H9 (cell line): ENCODE measurements around the gene KCTD1. TPM values are rescaled to one million over a fixed set of nuclear protein-coding genes. Genes with fewer than 3 reads are reported as not detected.

Experiments used
- DNase-seq: peaks from one replicate; pipeline ENCODE4 v3.0.0-alpha.2; 2017
- H2AFZ ChIP-seq: one replicate; pipeline ENCODE4 v1.6.1; 2013; ENCODE audit warnings: mild to moderate bottlenecking, low read length, control low read depth, moderate library complexity
- H2AK5ac ChIP-seq: 2 replicates; pipeline ENCODE4 v1.6.1; 2013; ENCODE audit warnings: low read length, control low read depth, mixed read lengths; ENCODE audit not compliant: insufficient read length
- H2BK120ac ChIP-seq: one replicate; pipeline ENCODE4 v1.6.1; 2013; ENCODE audit warnings: low read depth, mild to moderate bottlenecking, low read length, control low read depth, inconsistent platforms; ENCODE audit not compliant: poor library complexity, severe bottlenecking
- H2BK12ac ChIP-seq: 2 replicates; pipeline ENCODE4 v1.6.1; 2013; ENCODE audit warnings: low read length, control low read depth, mixed read lengths, low read depth; ENCODE audit not compliant: insufficient read length
- H2BK15ac ChIP-seq: 2 replicates; pipeline ENCODE4 v1.6.1; 2013; ENCODE audit warnings: low read depth, low read length, control low read depth
- H2BK20ac ChIP-seq: one replicate; pipeline ENCODE4 v1.6.1; 2013; ENCODE audit warnings: low read depth, mild to moderate bottlenecking, low read length, control low read depth, inconsistent platforms; ENCODE audit not compliant: poor library complexity, severe bottlenecking
- H2BK5ac ChIP-seq: 2 replicates; pipeline ENCODE4 v1.6.1; 2013; ENCODE audit warnings: low read length, control low read depth, mixed read lengths; ENCODE audit not compliant: insufficient read length
- H3K14ac ChIP-seq: 2 replicates; pipeline ENCODE4 v1.6.1; 2013; ENCODE audit warnings: low read length, control low read depth; ENCODE audit not compliant: insufficient read depth
- H3K18ac ChIP-seq: 2 replicates; pipeline ENCODE4 v1.6.1; 2013; ENCODE audit warnings: low read depth, mild to moderate bottlenecking, mixed read lengths, low read length, control low read depth; ENCODE audit not compliant: insufficient read length
- H3K23ac ChIP-seq: 2 replicates; pipeline ENCODE4 v1.6.1; 2013; ENCODE audit warnings: low read length, control low read depth, mixed read lengths, low read depth; ENCODE audit not compliant: insufficient read length
- H3K23me2 ChIP-seq: 2 replicates; pipeline ENCODE4 v1.6.1; 2013; ENCODE audit warnings: low read depth, mild to moderate bottlenecking, mixed read lengths, low read length, control low read depth; ENCODE audit not compliant: insufficient read length, poor library complexity, severe bottlenecking
- H3K27ac ChIP-seq: 2 replicates; pipeline ENCODE4 v1.5.1; 2013; ENCODE audit warnings: low read length, control low read depth, mixed read lengths, low read depth; ENCODE audit not compliant: insufficient read length
- H3K27me3 ChIP-seq: 2 replicates; pipeline ENCODE4 v1.6.1; 2013; ENCODE audit warnings: low read length, control low read depth, inconsistent platforms; ENCODE audit not compliant: insufficient read depth
- H3K4ac ChIP-seq: 2 replicates; pipeline ENCODE4 v1.6.1; 2013; ENCODE audit warnings: low read depth, mild to moderate bottlenecking, control low read depth, inconsistent platforms, low read length, moderate library complexity
- H3K4me1 ChIP-seq: 2 replicates; pipeline ENCODE4 v1.6.1; 2013; ENCODE audit warnings: low read length, control low read depth, inconsistent platforms; ENCODE audit not compliant: insufficient read depth
- H3K4me2 ChIP-seq: 2 replicates; pipeline ENCODE4 v1.6.1; 2013; ENCODE audit warnings: low read length, control low read depth, mixed read lengths; ENCODE audit not compliant: insufficient read length, insufficient read depth
- H3K56ac ChIP-seq: 2 replicates; pipeline ENCODE4 v1.6.1; 2013; ENCODE audit warnings: low read depth, mild to moderate bottlenecking, mixed read lengths, low read length, control low read depth; ENCODE audit not compliant: insufficient read length
- H3K79me1 ChIP-seq: 2 replicates; pipeline ENCODE4 v1.6.1; 2013; ENCODE audit warnings: low read depth, mild to moderate bottlenecking, moderate library complexity, low read length, control low read depth, inconsistent platforms; ENCODE audit not compliant: insufficient read depth, poor library complexity, severe bottlenecking
- H3K79me2 ChIP-seq: 2 replicates; pipeline ENCODE4 v1.6.1; 2013; ENCODE audit warnings: low read length, control low read depth, inconsistent platforms; ENCODE audit not compliant: insufficient read depth
- H3K9ac ChIP-seq: 2 replicates; pipeline ENCODE4 v1.6.1; 2013; ENCODE audit warnings: low read length, control low read depth, mixed read lengths; ENCODE audit not compliant: insufficient read length; ENCODE audit errors: extremely low read depth
- H3K9me3 ChIP-seq: one replicate; pipeline ENCODE4 v1.6.1; 2013; ENCODE audit warnings: low read depth, low read length, inconsistent platforms; ENCODE audit not compliant: control insufficient read depth
- H3T11ph ChIP-seq: one replicate; pipeline ENCODE4 v1.6.1; 2013; ENCODE audit warnings: mild to moderate bottlenecking, low read length, control low read depth, inconsistent platforms
- H4K20me1 ChIP-seq: one replicate; pipeline ENCODE4 v1.6.1; 2013; ENCODE audit not compliant: control insufficient read depth, insufficient read length, insufficient read depth
- H4K5ac ChIP-seq: 2 replicates; pipeline ENCODE4 v1.6.1; 2013; ENCODE audit warnings: low read depth, mild to moderate bottlenecking, mixed read lengths, low read length, control low read depth; ENCODE audit not compliant: insufficient read length
- H4K8ac ChIP-seq: replicated peaks from 2 replicates; pipeline ENCODE4 v1.6.1; 2013; ENCODE audit warnings: low read length, control low read depth, mixed read lengths, low read depth; ENCODE audit not compliant: insufficient read length
- H4K91ac ChIP-seq: 2 replicates; pipeline ENCODE4 v1.6.1; 2013; ENCODE audit warnings: low read depth, mild to moderate bottlenecking, moderate library complexity, mixed read lengths, low read length, control low read depth; ENCODE audit not compliant: insufficient read length
- H3K27ac Mint-ChIP-seq, 3 experiments: 2 replicates in 2 of 3; 3 replicates in 1 of 3; pipeline ENCODE4 v1.8.0; 2020 to 2021; ENCODE audit warnings: mixed read lengths in 3 of 3, mild to moderate bottlenecking in 1 of 3, moderate library complexity in 1 of 3
- H3K27me3 Mint-ChIP-seq: 2 replicates; pipeline ENCODE4 v1.8.0; 2021; ENCODE audit warnings: low read depth, mild to moderate bottlenecking, moderate library complexity, mixed read lengths
- H3K36me3 Mint-ChIP-seq, 3 experiments: 2 replicates in 2 of 3; 3 replicates in 1 of 3; pipeline ENCODE4 v1.8.0; 2020 to 2021; ENCODE audit warnings: low read depth in 3 of 3, mixed read lengths in 3 of 3; ENCODE audit not compliant: insufficient read depth in 1 of 3
- H3K4me1 Mint-ChIP-seq, 2 experiments: 2 replicates each; pipeline ENCODE4 v1.8.0; 2020; ENCODE audit warnings: mixed read lengths in 2 of 2
- H3K4me3 Mint-ChIP-seq, 2 experiments: 2 replicates in 1 of 2; 3 replicates in 1 of 2; pipeline ENCODE4 v1.8.0; 2020 to 2021; ENCODE audit warnings: mild to moderate bottlenecking in 2 of 2, mixed read lengths in 2 of 2, moderate library complexity in 1 of 2
- H3K9me3 Mint-ChIP-seq, 2 experiments: 2 replicates in 1 of 2; 3 replicates in 1 of 2; pipeline ENCODE4 v1.8.0; 2020; ENCODE audit warnings: mild to moderate bottlenecking in 2 of 2, mixed read lengths in 2 of 2, moderate library complexity in 1 of 2
- CTCF ChIP-seq: fragments of 200-600 bp; sonication (generic); conservative IDR thresholded peaks from 3 replicates; pipeline ENCODE4 v1.8.0; 2021; ENCODE audit warnings: antibody characterized with exemption, mild to moderate bottlenecking
- WGBS: extraction: QIAGEN DNeasy Blood & Tissue Kit; methylation state at CpG from one replicate; pipeline ENCODE4 v1.1.7; 2013; ENCODE audit warnings: missing lambda C conversion rate, low lambda C conversion rate, mixed read lengths; ENCODE audit not compliant: insufficient read length; ENCODE audit errors: extremely low coverage; 5-methylcytosine and 5-hydroxymethylcytosine counted together
- total RNA-seq: library from RNA; stranded (reverse); gene quantifications from 2 replicates; pipeline ENCODE4 v1.2.1, GENCODE V29; 2021

KCTD1 gene
- total RNA-seq, 1 experiment from 2014 or later: 10.8 TPM

GRCh38 chr18:26421931-26422330, 126.4 kb downstream of the KCTD1 start:
- no peak overlapping the region for H3T11ph ChIP-seq
- Mint-ChIP-seq H3K9me3 (no peaks in the 10 kb centered on the region), H3K4me1 (no peaks in the 10 kb centered on the region), H3K4me3 (no peak overlapping the region), H3K36me3 (no peaks in the 10 kb centered on the region; a peak in 1 of 7 replicates), H3K27me3 (no peaks in the 10 kb centered on the region), H3K27ac (peak overlapping the region in 1 of 3 experiments; percentile 18; a peak in 1 of 7 replicates)
- no CpG with 5 or more reads among the region's 9 CpGs for WGBS
- no peak overlapping the region for H3K4ac ChIP-seq
- H2AK5ac ChIP-seq: no peak overlapping the region
- H4K5ac ChIP-seq: no peak overlapping the region
- H3K23me2 ChIP-seq: no peaks in the 10 kb centered on the region
- TF ChIP-seq CTCF: no peak
- no peak overlapping the region for H3K9ac ChIP-seq
- H4K8ac ChIP-seq: no peak overlapping the region
- no peak overlapping the region for H4K91ac ChIP-seq
- peaks cover 4% of the 10 kb centered on the region; the same call in 1 of the 2 replicates for H3K4me1 ChIP-seq
- no peak overlapping the region for H2BK20ac ChIP-seq
- no peak overlapping the region for H2BK12ac ChIP-seq
- no peak overlapping the region for H2BK120ac ChIP-seq
- H3K23ac ChIP-seq: no peak overlapping the region
- H4K20me1 ChIP-seq: no peaks in the 10 kb centered on the region
- H3K9me3 ChIP-seq: no peaks in the 10 kb centered on the region
- no peak overlapping the region for H3K27ac ChIP-seq
- no peak overlapping the region for H3K18ac ChIP-seq
- H3K4me2 ChIP-seq: no peak overlapping the region
- H2AFZ ChIP-seq: no peak overlapping the region
- H3K14ac ChIP-seq: no peak overlapping the region
- no peaks in the 10 kb centered on the region for H3K79me1 ChIP-seq
- DNase-seq: no peak
- no peaks in the 10 kb centered on the region for H3K79me2 ChIP-seq
- no peak overlapping the region for H2BK15ac ChIP-seq
- H3K56ac ChIP-seq: no peak overlapping the region
- no peaks in the 10 kb centered on the region for H3K27me3 ChIP-seq
- no peak overlapping the region for H2BK5ac ChIP-seq
